ENCODE data around the gene PLEKHA7.

Gene PLEKHA7

DNA sequence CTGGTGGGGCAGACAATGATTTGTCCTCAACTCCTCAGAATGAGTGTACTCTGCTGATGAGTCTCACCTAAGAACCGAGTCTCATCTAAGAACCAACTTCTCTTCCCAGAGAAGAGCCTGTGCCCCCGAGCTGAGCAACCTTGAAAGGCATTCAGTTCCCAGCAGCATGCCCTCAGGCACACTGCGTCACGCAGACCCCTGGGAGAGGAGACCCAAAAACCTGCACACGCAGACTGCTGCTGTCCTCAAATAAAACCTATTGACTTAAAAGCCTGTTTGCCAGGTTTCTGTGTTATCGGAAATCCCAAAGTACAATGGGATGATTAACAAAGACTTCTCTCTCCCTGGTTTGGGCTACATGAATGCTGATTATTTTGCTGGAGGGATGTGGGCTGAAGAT, 154.6 kb downstream of the PLEKHA7 start:
- DNase-seq (ENCODE audit: low spot score) = no peak
- TF ChIP-seq, protein P1, sequence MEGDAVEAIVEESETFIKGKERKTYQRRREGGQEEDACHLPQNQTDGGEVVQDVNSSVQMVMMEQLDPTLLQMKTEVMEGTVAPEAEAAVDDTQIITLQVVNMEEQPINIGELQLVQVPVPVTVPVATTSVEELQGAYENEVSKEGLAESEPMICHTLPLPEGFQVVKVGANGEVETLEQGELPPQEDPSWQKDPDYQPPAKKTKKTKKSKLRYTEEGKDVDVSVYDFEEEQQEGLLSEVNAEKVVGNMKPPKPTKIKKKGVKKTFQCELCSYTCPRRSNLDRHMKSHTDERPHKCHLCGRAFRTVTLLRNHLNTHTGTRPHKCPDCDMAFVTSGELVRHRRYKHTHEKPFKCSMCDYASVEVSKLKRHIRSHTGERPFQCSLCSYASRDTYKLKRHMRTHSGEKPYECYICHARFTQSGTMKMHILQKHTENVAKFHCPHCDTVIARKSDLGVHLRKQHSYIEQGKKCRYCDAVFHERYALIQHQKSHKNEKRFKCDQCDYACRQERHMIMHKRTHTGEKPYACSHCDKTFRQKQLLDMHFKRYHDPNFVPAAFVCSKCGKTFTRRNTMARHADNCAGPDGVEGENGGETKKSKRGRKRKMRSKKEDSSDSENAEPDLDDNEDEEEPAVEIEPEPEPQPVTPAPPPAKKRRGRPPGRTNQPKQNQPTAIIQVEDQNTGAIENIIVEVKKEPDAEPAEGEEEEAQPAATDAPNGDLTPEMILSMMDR (IDR thresholded peaks at IDR 0.05; ENCODE audit: extremely low read depth, insufficient read depth, missing control alignments) = no peak

DNA sequence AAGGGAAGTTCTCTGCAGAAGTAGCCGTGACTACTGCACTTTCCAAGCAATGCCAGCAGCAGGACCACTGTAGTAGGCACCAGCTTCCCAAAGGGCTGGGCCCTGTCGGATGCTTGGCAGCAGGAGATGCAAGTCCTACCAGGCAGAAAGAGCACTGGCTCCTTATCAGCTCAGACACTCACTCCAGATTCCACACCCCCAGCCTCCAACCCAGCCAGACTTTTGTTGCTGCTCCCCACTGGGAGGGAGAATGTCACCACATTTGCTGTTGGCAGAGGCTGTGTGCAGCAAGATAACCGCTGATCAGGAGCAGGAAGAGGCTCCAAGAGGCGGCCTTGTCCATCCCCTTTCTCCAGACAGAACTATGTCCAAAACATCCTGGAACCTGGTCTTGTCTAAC, 157.0 kb downstream of the PLEKHA7 start:
- TF ChIP-seq, protein P1 (IDR thresholded peaks at IDR 0.05; ENCODE audit: extremely low read depth, insufficient read depth, missing control alignments) = no peak
- DNase-seq (ENCODE audit: low spot score) = no peak
- in situ Hi-C loops (cut with MboI; ENCODE audit: low pct_unique_long_range_greater_than_20kb, low sequenced_read_pairs, unreplicated experiment) = no loop called here

More for the DNA sequence above, 154.6 kb downstream of the PLEKHA7 start:
- in situ Hi-C loops (cut with MboI; ENCODE audit: low pct_unique_long_range_greater_than_20kb, low sequenced_read_pairs, unreplicated experiment) = no loop called here

DNA sequence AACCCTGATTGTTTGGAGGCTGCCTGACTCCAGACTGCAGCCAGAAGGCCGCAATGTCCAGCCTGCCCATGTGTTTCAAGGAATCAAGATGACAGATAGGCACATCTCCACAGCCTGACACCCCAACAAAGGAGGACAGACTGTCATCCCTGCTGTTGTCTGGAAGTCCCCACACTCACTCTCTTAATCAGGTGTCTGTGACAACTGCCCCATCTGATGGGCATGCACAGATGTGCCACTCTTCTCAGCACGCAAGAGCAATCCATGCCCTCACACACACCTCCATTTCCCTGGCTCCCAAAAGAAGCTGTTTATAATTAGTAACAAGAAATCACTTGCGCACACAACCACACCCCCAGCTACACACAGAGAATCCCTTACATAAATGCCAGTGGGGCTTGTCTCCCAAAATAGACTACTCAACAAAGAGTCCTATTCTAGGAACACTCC, 158.2 kb downstream of the PLEKHA7 start:
- in situ Hi-C loops (cut with MboI; ENCODE audit: low pct_unique_long_range_greater_than_20kb, low sequenced_read_pairs, unreplicated experiment) = no loop called here
- TF ChIP-seq, protein P1 (IDR thresholded peaks at IDR 0.05; ENCODE audit: extremely low read depth, insufficient read depth, missing control alignments) = no peak
- no peak for DNase-seq (ENCODE audit: low spot score)

DNA sequence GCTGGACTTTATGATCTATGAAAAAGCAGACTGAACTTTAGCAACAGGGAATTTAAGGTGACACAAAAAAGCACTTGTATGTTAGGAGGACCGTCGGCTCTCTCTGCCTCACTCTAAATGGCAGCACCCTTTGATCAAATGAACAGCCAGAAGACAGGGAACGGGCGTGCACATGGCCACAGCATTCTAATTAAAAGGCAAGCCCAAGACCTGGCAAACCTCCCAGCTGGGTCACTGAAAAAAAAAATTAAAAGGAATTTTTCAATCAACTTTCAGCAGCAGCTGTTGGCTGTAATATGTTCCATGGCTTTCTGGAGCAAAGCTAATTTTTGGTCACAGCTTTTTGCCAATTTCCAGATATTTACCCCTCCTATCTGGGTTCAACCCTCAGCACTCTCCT, 159.2 kb downstream of the PLEKHA7 start:
- no peak for DNase-seq (ENCODE audit: low spot score)
- in situ Hi-C loops (cut with MboI; ENCODE audit: low pct_unique_long_range_greater_than_20kb, low sequenced_read_pairs, unreplicated experiment) = no loop called here
- TF ChIP-seq, protein P1 (IDR thresholded peaks at IDR 0.05; ENCODE audit: extremely low read depth, insufficient read depth, missing control alignments) = no peak

DNA sequence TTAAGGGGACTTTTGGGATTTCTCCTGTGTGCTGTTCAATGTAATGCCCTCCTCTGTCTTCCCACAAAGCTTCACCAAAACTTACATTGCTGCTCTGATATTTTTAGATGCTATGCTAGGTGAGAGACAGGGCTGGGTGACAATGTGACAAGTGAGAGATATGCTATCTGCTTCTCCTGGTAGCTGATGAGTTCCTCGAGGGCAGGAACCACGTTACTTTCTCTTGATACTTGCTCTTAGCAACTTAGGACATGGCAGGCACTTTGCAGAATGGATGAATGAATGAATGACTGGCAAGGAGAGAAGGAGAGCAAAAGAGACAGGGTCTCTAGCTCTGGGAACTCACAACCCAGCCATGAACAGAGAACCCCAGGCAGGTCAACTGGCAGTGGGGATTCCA, 160.4 kb downstream of the PLEKHA7 start:
- no peak for DNase-seq (ENCODE audit: low spot score)
- TF ChIP-seq, protein P1 (IDR thresholded peaks at IDR 0.05; ENCODE audit: extremely low read depth, insufficient read depth, missing control alignments) = no peak
- in situ Hi-C loops (cut with MboI; ENCODE audit: low pct_unique_long_range_greater_than_20kb, low sequenced_read_pairs, unreplicated experiment) = no loop called here

DNA sequence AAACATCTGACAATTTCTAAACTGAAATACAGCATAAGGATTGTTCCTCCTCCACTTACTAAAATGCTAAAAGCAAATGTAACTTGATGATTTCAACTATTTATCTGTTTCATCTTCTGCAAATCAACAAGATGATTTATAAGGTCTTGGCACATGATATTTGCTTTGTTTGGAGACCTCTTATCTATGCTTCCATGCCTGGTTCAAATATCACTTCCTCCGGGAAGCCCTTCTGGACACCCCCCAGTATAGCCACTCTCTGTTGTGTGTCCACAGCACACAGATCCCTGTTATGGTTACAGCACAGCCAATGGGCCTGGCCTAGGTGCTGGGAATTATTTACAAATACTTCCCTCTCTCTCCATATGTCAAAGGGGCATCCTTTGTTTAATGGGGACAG, 160.9 kb downstream of the PLEKHA7 start:
- no peak for DNase-seq (ENCODE audit: low spot score)
- in situ Hi-C loops (cut with MboI; ENCODE audit: low pct_unique_long_range_greater_than_20kb, low sequenced_read_pairs, unreplicated experiment) = no loop called here

More for the DNA sequence above, 160.9 kb downstream of the PLEKHA7 start:
- TF ChIP-seq, protein P1 (IDR thresholded peaks at IDR 0.05; ENCODE audit: extremely low read depth, insufficient read depth, missing control alignments) = no peak
